K562 (cell line): ENCODE results near the gene THEM5. TPM values are rescaled to one million over a fixed set of nuclear protein-coding genes. Genes with fewer than 3 reads are reported as not detected.

Source experiments
- ATAC-seq: fragments of 200-7000 bp; cut with Tn5 transposase; 3 replicates; pipeline ENCODE4 v1.9.1; 2020; ENCODE audit warnings: moderate library complexity
- BruUV-seq: library from RNA; stranded (reverse); fragments of 400-500 nt; replicated peaks from 2 replicates; lab custom pipeline; 2021; lab: Mats Ljungman, UMichigan
- CTCF ChIA-PET: fragments of 300-600 bp; formaldehyde crosslinking; extraction: SDS; loops from one replicate; lab custom pipeline; 2021; ENCODE audit warnings: low intra/inter-chr PET ratio; lab: Yijun Ruan, JAX
- POLR2A ChIA-PET: fragments of 300-600, 350-650 bp; sonication (Branson Sonifier 250); formaldehyde crosslinking; extraction: SDS; loops from one replicate; lab custom pipeline; 2021; ENCODE audit warnings: antibody characterized with exemption, inconsistent platforms; lab: Yijun Ruan, JAX
- DNase-seq, 4 experiments: peaks; one replicate each; pipeline versions ENCODE4 v3.0.0 to v3.0.0-alpha.2; 2011 to 2018; ENCODE audit warnings: low spot score in 3 of 4, mixed read lengths in 3 of 4; ENCODE audit errors: extremely low read depth in 1 of 4
- FAIRE-seq: peaks from 2 replicates; lab custom pipeline; 2011; peaks lifted over from hg19 to GRCh38; lab: Jason Lieb, UNC
- H2AFZ ChIP-seq: 2 replicates; pipeline ENCODE4 v1.6.0; 2011; ENCODE audit warnings: low read depth, low read length, control low read depth, inconsistent platforms
- H3K27ac ChIP-seq: fragments of 200-600 bp; 3 replicates; pipeline ENCODE4 v1.8.0; 2011; ENCODE audit warnings: low read depth, mild to moderate bottlenecking, control low read depth, inconsistent platforms, low read length, moderate library complexity, mixed read lengths; ENCODE audit errors: extremely low read depth
- H3K27me3 ChIP-seq, 2 experiments: fragments of 300-600 bp in 1 of 2; 2 replicates in 1 of 2; 3 replicates in 1 of 2; pipeline versions ENCODE4 v1.6.0 to v1.8.0; 2011; ENCODE audit warnings: inconsistent platforms in 2 of 2, low read length in 2 of 2, mild to moderate bottlenecking in 1 of 2, mixed read lengths in 1 of 2, moderate library complexity in 1 of 2; ENCODE audit not compliant: control insufficient read depth in 2 of 2, insufficient read depth in 2 of 2
- H3K36me3 ChIP-seq: fragments of 300-600 bp; 3 replicates; pipeline ENCODE4 v1.8.0; 2011; ENCODE audit warnings: mild to moderate bottlenecking, low read length, inconsistent platforms; ENCODE audit not compliant: control insufficient read depth, insufficient read depth
- H3K4me1 ChIP-seq, 2 experiments: fragments of 200-600 bp in 1 of 2; replicated peaks in 1 of 2; 2 replicates in 1 of 2; 3 replicates in 1 of 2; pipeline versions ENCODE4 v1.5.1 to v1.8.0; 2011; ENCODE audit warnings: inconsistent platforms in 2 of 2, low read length in 2 of 2, mild to moderate bottlenecking in 1 of 2, mixed read lengths in 1 of 2, moderate library complexity in 1 of 2; ENCODE audit not compliant: control insufficient read depth in 2 of 2, insufficient read depth in 2 of 2
- H3K4me2 ChIP-seq: 2 replicates; pipeline ENCODE4 v1.6.1; 2011; ENCODE audit warnings: low read length, control low read depth, inconsistent platforms, mixed read lengths; ENCODE audit not compliant: insufficient read depth
- H3K4me3 ChIP-seq: fragments of 200-600 bp; sonication (generic), shearing (Covaris generic); 2 replicates; pipeline ENCODE4 v1.5.1; 2016; ENCODE audit warnings: control low read depth, inconsistent platforms
- H3K79me2 ChIP-seq: fragments of 200-600 bp; 3 replicates; pipeline ENCODE4 v1.8.0; 2011; ENCODE audit warnings: low read length, inconsistent platforms; ENCODE audit not compliant: control insufficient read depth, insufficient read depth
- H3K9ac ChIP-seq, 2 experiments: 2 replicates each; pipeline versions ENCODE4 v1.6.0 to v1.6.1; 2011; ENCODE audit warnings: low read depth in 2 of 2, low read length in 2 of 2, control low read depth in 1 of 2, inconsistent platforms in 1 of 2, mild to moderate bottlenecking in 1 of 2, mixed read lengths in 1 of 2; ENCODE audit not compliant: insufficient read depth in 1 of 2
- H3K9me1 ChIP-seq: one replicate; pipeline ENCODE4 v1.6.0; 2011; ENCODE audit warnings: inconsistent platforms, mild to moderate bottlenecking, low read length, moderate library complexity; ENCODE audit not compliant: control insufficient read depth, insufficient read depth
- H3K9me3 ChIP-seq: replicated peaks from 2 replicates; pipeline ENCODE4 v1.5.1; 2011; ENCODE audit warnings: low read depth, low read length, inconsistent platforms; ENCODE audit not compliant: control insufficient read depth, insufficient read depth
- H4K20me1 ChIP-seq: replicated peaks from 2 replicates; pipeline ENCODE4 v1.6.1; 2011; ENCODE audit warnings: low read length, inconsistent platforms, mixed read lengths; ENCODE audit not compliant: control insufficient read depth, insufficient read depth
- ATF1 ChIP-seq, 2 experiments: fragments of 450-650 bp in 1 of 2; IDR thresholded peaks; 2 replicates each; pipeline ENCODE4 v1.6.1; 2016; ENCODE audit warnings: missing compliant biosample characterization in 1 of 2, missing genetic modification characterization in 1 of 2
- BRD9 ChIP-seq: fragments of 450-650 bp; IDR thresholded peaks from 2 replicates; pipeline ENCODE4 v1.6.1; 2018; ENCODE audit warnings: low read depth; ENCODE audit not compliant: partially characterized antibody
- CBX1 ChIP-seq: sonication (generic); IDR thresholded peaks from 2 replicates; pipeline ENCODE4 v1.6.1; 2016; ENCODE audit warnings: antibody characterized with exemption, low read depth, mild to moderate bottlenecking
- EGR1 ChIP-seq: fragments of 450-650 bp; conservative IDR thresholded peaks from 2 replicates; pipeline ENCODE4 v1.6.1; 2017; ENCODE audit warnings: mild to moderate bottlenecking
- ELF1 ChIP-seq: fragments of 200-800 bp; sonication (Bioruptor generic); IDR thresholded peaks from 2 replicates; pipeline ENCODE4 v1.6.1; 2016; ENCODE audit warnings: missing genetic modification characterization, missing compliant biosample characterization
- HDGF ChIP-seq: fragments of 450-650 bp; IDR thresholded peaks from 2 replicates; pipeline ENCODE4 v1.6.1; 2016
- IFI16 ChIP-seq: fragments of 250-450 bp; sonication (Bioruptor Pico); IDR thresholded peaks from 2 replicates; pipeline ENCODE4 v2.1.2; 2022; ENCODE audit warnings: mild to moderate bottlenecking, inconsistent platforms
- PRMT5 ChIP-seq: sonication (generic); formaldehyde crosslinking; IDR thresholded peaks from 2 replicates; pipeline ENCODE4 v1.5.0; 2020; ENCODE audit warnings: missing genetic modification reagents
- PTBP1 ChIP-seq: fragments of 200-400 bp; formaldehyde crosslinking; IDR thresholded peaks from 2 replicates; pipeline ENCODE4 v1.6.1; 2017; ENCODE audit warnings: low read depth, low read length
- UBTF ChIP-seq, 2 experiments: IDR thresholded peaks; 2 replicates each; pipeline ENCODE4 v1.6.1; 2012; ENCODE audit warnings: improper control_type of control experiment in 2 of 2, low read depth in 2 of 2, low read length in 2 of 2, borderline replicate concordance in 1 of 2
- WGBS: fragments of 100-300 bp; shearing (Covaris generic); methylation state at CpG from one replicate; pipeline ENCODE4 v1.1.6; 2016; ENCODE audit warnings: low coverage, mixed read lengths; ENCODE audit not compliant: insufficient coverage; ENCODE audit errors: missing lambda C conversion rate; 5-methylcytosine and 5-hydroxymethylcytosine counted together
- in situ Hi-C: fragments of 300-500 bp; cut with MboI; formaldehyde crosslinking; loops from 4 replicates; pipeline ENCODE4 v1.15.0; 2018; ENCODE audit warnings: inconsistent platforms, mixed read lengths
- intact Hi-C: fragments of 100-400 bp; cut with micrococcal nuclease; formaldehyde crosslinking; loops from 2 replicates; pipeline ENCODE4 v1.14.2; 2022
- polyA plus RNA-seq, 8 experiments: library from polyadenylated mRNA; depleted of rRNA in 4 of 8; stranded (reverse) in 5 of 8; unstranded in 3 of 8; fragments of >200 nt; fragmentation: Nextera tagmentation in 2 of 8; fragmentation: Illumina TruSeq in 1 of 8; extraction: Ambion mirVana in 2 of 8; extraction: Trizol in 1 of 8; gene quantifications; 2 replicates each; pipeline versions ENCODE4 v1.2.1 to v1.2.3, GENCODE V29; 2011 to 2014; ENCODE audit warnings: inconsistent platforms in 1 of 8, missing spikeins in 1 of 8
- total RNA-seq, 7 experiments: library from RNA; depleted of rRNA in 6 of 7; stranded (reverse); fragments of >200 nt in 6 of 7; fragmentation: Illumina TruSeq in 2 of 7; extraction: Trizol in 2 of 7; gene quantifications; 2 replicates each; pipeline versions ENCODE4 v1.2.1 to v1.2.3, GENCODE V29; 2011 to 2021; ENCODE audit warnings: low replicate concordance in 1 of 7
- TF ChIP-seq, protein P1 (sequence below): fragments of 450-650 bp; IDR thresholded peaks from 2 replicates; pipeline ENCODE4 v1.6.1; 2016; ENCODE audit warnings: borderline replicate concordance

Gene THEM5
- total and polyA plus RNA-seq, 9 of the 15 experiments (the other 6 are each of a cell fraction or from before 2014, with no cell fraction given), result not detected

- TF ChIP-seq UBTF (IDR thresholded peaks at IDR 0.05; ENCODE audit: borderline replicate concordance in 1 of 2, low read depth in 2 of 2, low read length in 2 of 2) (no peak), BRD9 (no peak), PRMT5 (no peak), ATF1 (CRISPR knock-in tag; IDR thresholded peaks at IDR 0.05) (no peak), ATF1 (tag; IDR thresholded peaks at IDR 0.05) (no peak), PTBP1 (no peak), IFI16 (CRISPR knock-in tag) (no peak)
These were observed 779 bp downstream of the THEM5 start (continued) for GRCh38 chr1:151852733-151853132.

DNA sequence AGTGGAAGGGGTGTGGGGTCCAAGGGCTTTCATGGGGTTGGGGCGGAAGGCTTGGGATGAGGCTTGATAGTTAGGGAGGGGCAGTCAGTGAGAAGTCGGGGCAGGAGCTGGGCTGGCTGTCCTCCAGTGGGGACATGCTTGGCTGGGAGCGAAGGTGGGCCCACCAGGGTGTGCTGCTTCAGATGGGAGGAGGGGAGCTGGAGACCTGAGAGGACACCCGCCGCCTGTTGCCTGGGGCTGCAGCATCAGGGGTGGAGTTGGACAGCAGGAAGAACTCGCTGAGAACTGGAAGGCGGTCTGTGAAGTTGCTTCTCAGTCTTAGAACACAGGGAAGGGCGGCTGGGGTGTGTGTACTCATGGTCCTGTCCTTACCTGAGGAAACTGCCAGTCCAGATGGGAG is 1.6 kb downstream of the THEM5 start:
- Histone ChIP-seq H3K27me3 (peaks cover 34 to 62% of the 10 kb centered on the region in 2 experiments), H4K20me1 (0 out of 2 replicates have a peak, but pooled peaks cover 3% of the 10 kb centered on the region), H3K4me2 (no peak overlapping the region), H3K27ac (no peak overlapping the region), H3K36me3 (no peaks in the 10 kb centered on the region), H3K79me2 (no peaks in the 10 kb centered on the region), H2AFZ (no peak overlapping the region), H3K9me3 (no peaks in the 10 kb centered on the region), H3K4me1 (peaks cover 5 to 7% of the 10 kb centered on the region in 2 experiments; a peak in 2 of 5 replicates)
- CTCF ChIA-PET, result no interaction called here
- intact Hi-C loops, result no loop called here
- FAIRE-seq (no peak), ATAC-seq (no peak)
- 4% methylated on average over 5 of the region's 8 CpGs for WGBS
- TF ChIP-seq ELF1 (tag) (no peak), EGR1 (no peak), HDGF (no peak), CBX1 (no peak)
- TF ChIP-seq, protein P1, sequence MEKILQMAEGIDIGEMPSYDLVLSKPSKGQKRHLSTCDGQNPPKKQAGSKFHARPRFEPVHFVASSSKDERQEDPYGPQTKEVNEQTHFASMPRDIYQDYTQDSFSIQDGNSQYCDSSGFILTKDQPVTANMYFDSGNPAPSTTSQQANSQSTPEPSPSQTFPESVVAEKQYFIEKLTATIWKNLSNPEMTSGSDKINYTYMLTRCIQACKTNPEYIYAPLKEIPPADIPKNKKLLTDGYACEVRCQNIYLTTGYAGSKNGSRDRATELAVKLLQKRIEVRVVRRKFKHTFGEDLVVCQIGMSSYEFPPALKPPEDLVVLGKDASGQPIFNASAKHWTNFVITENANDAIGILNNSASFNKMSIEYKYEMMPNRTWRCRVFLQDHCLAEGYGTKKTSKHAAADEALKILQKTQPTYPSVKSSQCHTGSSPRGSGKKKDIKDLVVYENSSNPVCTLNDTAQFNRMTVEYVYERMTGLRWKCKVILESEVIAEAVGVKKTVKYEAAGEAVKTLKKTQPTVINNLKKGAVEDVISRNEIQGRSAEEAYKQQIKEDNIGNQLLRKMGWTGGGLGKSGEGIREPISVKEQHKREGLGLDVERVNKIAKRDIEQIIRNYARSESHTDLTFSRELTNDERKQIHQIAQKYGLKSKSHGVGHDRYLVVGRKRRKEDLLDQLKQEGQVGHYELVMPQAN, result no peak
- TF ChIP-seq, all 486 proteins: peak for 0
- in situ Hi-C loops, result no loop called here
- Histone ChIP-seq H3K9me1 (peaks cover under 1% of the 10 kb centered on the region), H3K4me3 (no peak overlapping the region), H3K9ac (no peak overlapping the region)
- POLR2A ChIA-PET, result interaction anchor here (0.7 kb wide), 1 partner anchor 312 kb away, joined by 3 read pairs; the partner anchor contains the start of gene TUFT1
- no TSS peak for BruUV-seq
- no peak for DNase-seq
